ENCODE data around the gene KLC1. TPM values are rescaled to one million over a fixed set of nuclear protein-coding genes. Genes with fewer than 3 reads are reported as not detected.
"Not testable (repeated sequence)": the region's sequence is repeated elsewhere in the genome, so short reads cannot be mapped to it uniquely, and the experiment has no call there.

Gene KLC1
- total RNA-seq, 2 donors from 2014 or later, result 199 to 292 TPM

- TF ChIP-seq CTCF (IDR thresholded peaks at IDR 0.05), result no peak
- TF ChIP-seq POLR2A (IDR thresholded peaks at IDR 0.05), result no peak
- ATAC-seq (no peak), DNase-seq (no peak)
- Histone ChIP-seq H3K9me3 (no peaks in the 10 kb centered on the region), H3K4me1 (no peaks in the 10 kb centered on the region), H3K36me3 (replicated peaks in 1 of 2; ENCODE audit: insufficient read depth in 1 of 2, low read depth in 2 of 2) (peaks cover 9 to 19% of the 10 kb centered on the region in 2 donors), H3K27ac (no peak overlapping the region), H3K27me3 (no peaks in the 10 kb centered on the region), H3K4me3 (no peak overlapping the region)
- intact Hi-C loops (cut with DNase I), result no loop called here
- 87 to 91% methylated on average over 8 of the region's 8 CpGs for WGBS, 2 donors
These were observed 61.3 kb downstream of the KLC1 start for GRCh38 chr14:103690332-103690731.

- ATAC-seq; H3K9me3 ChIP-seq; intact Hi-C loops (cut with DNase I); H3K27me3 ChIP-seq; DNase-seq; H3K4me3 ChIP-seq; H3K4me1 ChIP-seq; H3K27ac ChIP-seq: not testable (repeated sequence)
- H3K36me3 ChIP-seq (replicated peaks in 1 of 2; ENCODE audit: insufficient read depth in 1 of 2, low read depth in 2 of 2), result peaks cover 9 to 12% of the 10 kb centered on the region in 2 donors
- 88 to 96% methylated on average over 3 to 5 of the region's 5 CpGs for WGBS, 2 donors
These were observed 62.6 kb downstream of the KLC1 start for GRCh38 chr14:103691655-103692054.

- intact Hi-C loops (cut with DNase I), result no loop called here
- 84 to 94% methylated on average over 12 to 17 of the region's 17 CpGs for WGBS, 2 donors
- Histone ChIP-seq H3K27me3 (no peaks in the 10 kb centered on the region), H3K36me3 (replicated peaks in 1 of 2; ENCODE audit: insufficient read depth in 1 of 2, low read depth in 2 of 2) (peaks cover 9% of the 10 kb centered on the region in 2 donors), H3K4me3 (no peak overlapping the region), H3K4me1 (peaks cover 1% of the 10 kb centered on the region), H3K9me3 (no peaks in the 10 kb centered on the region), H3K27ac (no peak overlapping the region)
- DNase-seq (no peak), ATAC-seq (no peak)
- TF ChIP-seq POLR2A (IDR thresholded peaks at IDR 0.05) (no peak), CTCF (IDR thresholded peaks at IDR 0.05) (no peak)
These were observed 63.1 kb downstream of the KLC1 start for GRCh38 chr14:103692159-103692558.

GRCh38 chr14:103692871-103693270 is 63.9 kb downstream of the KLC1 start:
- peaks cover 9% of the 10 kb centered on the region in 2 donors for H3K36me3 ChIP-seq (replicated peaks in 1 of 2; ENCODE audit: insufficient read depth in 1 of 2, low read depth in 2 of 2)
- intact Hi-C loops (cut with DNase I), result no loop called here
- DNase-seq, result no peak
- no peak overlapping the region for H3K27ac ChIP-seq
- 87 to 100% methylated on average over 3 to 12 of the region's 12 CpGs for WGBS, 2 donors
- no peaks in the 10 kb centered on the region for H3K27me3 ChIP-seq
- no peak for ATAC-seq
- TF ChIP-seq POLR2A (IDR thresholded peaks at IDR 0.05) (no peak), CTCF (IDR thresholded peaks at IDR 0.05) (no peak)
- peaks cover 7% of the 10 kb centered on the region for H3K4me1 ChIP-seq
- H3K9me3 ChIP-seq, result no peaks in the 10 kb centered on the region
- no peak overlapping the region for H3K4me3 ChIP-seq

- H3K27ac ChIP-seq, result no peak overlapping the region
- no peaks in the 10 kb centered on the region for H3K27me3 ChIP-seq
- H3K9me3 ChIP-seq, result no peaks in the 10 kb centered on the region
- no peak overlapping the region for H3K4me3 ChIP-seq
- H3K36me3 ChIP-seq (replicated peaks in 1 of 2; ENCODE audit: insufficient read depth in 1 of 2, low read depth in 2 of 2), result peaks cover 9% of the 10 kb centered on the region in 2 donors
- WGBS, 2 donors, result 87 to 93% methylated on average over 21 to 22 of the region's 22 CpGs
- intact Hi-C loops (cut with DNase I), result no loop called here
- H3K4me1 ChIP-seq, result peaks cover 13% of the 10 kb centered on the region
- no peak for TF ChIP-seq CTCF (IDR thresholded peaks at IDR 0.05)
- no peak for TF ChIP-seq POLR2A (IDR thresholded peaks at IDR 0.05)
- ATAC-seq, result no peak
- DNase-seq, result no peak
These were observed 64.5 kb downstream of the KLC1 start for GRCh38 chr14:103693515-103693914.
